Motor neuron (in vitro differentiated cells): ENCODE measurements around the gene PIK3R3. TPM values are rescaled to one million over a fixed set of nuclear protein-coding genes. Genes with fewer than 3 reads are reported as not detected.

ENCODE experiments used
- ATAC-seq, 8 experiments: fragments of 200-7000 bp; cut with Tn5 transposase; replicated peaks in 6 of 8; 2 replicates each; pipeline ENCODE4 v1.8.0; 2021; ENCODE audit warnings: mild to moderate bottlenecking in 8 of 8, moderate library complexity in 8 of 8
- H3K27ac ChIP-seq, 2 donors: fragments of 250-450 bp; sonication (Bioruptor Pico); 2 replicates each; pipeline ENCODE4 v1.9.0; 2021; ENCODE audit warnings: antibody characterized with exemption in 2 of 2, mild to moderate bottlenecking in 2 of 2, moderate library complexity in 1 of 2
- H3K4me1 ChIP-seq, 2 donors: fragments of 250-450 bp; sonication (Bioruptor Pico); replicated peaks in 1 of 2; 2 replicates each; pipeline ENCODE4 v1.6.1; 2021; ENCODE audit warnings: antibody characterized with exemption in 2 of 2, mild to moderate bottlenecking in 2 of 2, moderate library complexity in 1 of 2
- H3K4me3 ChIP-seq, 5 donors: fragments of 250-450 bp; sonication (Bioruptor Pico); 2 replicates each; pipeline ENCODE4 v1.9.0; 2021; ENCODE audit warnings: antibody characterized with exemption in 5 of 5, mild to moderate bottlenecking in 5 of 5, moderate library complexity in 4 of 5
- whole genome bisulfite sequencing, 10 experiments: fragments of 450-650 bp; shearing (Covaris generic); methylation state at CpG; one replicate each; pipeline ENCODE4 v1.0.0; 2022; 5-methylcytosine and 5-hydroxymethylcytosine counted together
- in situ Hi-C, 9 experiments: fragments of 400-800 bp; cut with MboI; loops; one replicate each; pipeline ENCODE4 v1.15.0; 2021; ENCODE audit warnings: low sequenced_read_pairs in 9 of 9, low pct_unique_long_range_greater_than_20kb in 2 of 9; ENCODE audit not compliant: unreplicated experiment in 9 of 9
- total RNA-seq, 8 experiments: library from RNA; unstranded; fragments of 300-600 nt; gene quantifications; 2 replicates each; pipeline versions ENCODE4 v1.2.3 to v1.2.4, GENCODE V29; 2022

Gene PIK3R3
- 100 to 1,000 TPM in 1 of 8 experiments, 10 to 100 TPM in 7; 11.6 to 137 (median 39.1) TPM for total RNA-seq

GRCh38 chr1:46132529-46133180 is at the start of gene PIK3R3:
TSS of gene PIK3R3 (minus strand) at chr1:46132629. CDS start at chr1:46131952, 677 bp downstream.
- ATAC-seq = peak; percentile 91 to 95 (median 94)
- peak within 1 kb of the TSS; percentile 51 to 76 (median 60) for H3K4me3 ChIP-seq
- in situ Hi-C loops = no loop called here
- peak within 1 kb of the TSS; percentile 100 for H3K27ac ChIP-seq
- 0 to 3% (median 0%) methylated on average over 1 to 22 of the region's 55 CpGs; no CpG with 5 or more reads in 2 of the 10 experiments for WGBS, 10 experiments
- H3K4me1 ChIP-seq = peaks cover 8 to 16% of the 10 kb centered on the region in 2 donors

- H3K4me3 ChIP-seq = no peak overlapping the region
- H3K27ac ChIP-seq = no peak overlapping the region
- in situ Hi-C loops = loop anchor here in 5 of 9 experiments (5.0 to 25.0 kb wide), 2 partner anchors 144 kb away; no protein-coding TSS in a partner anchor
- ATAC-seq = peak in 3 of 8 experiments; percentile 15 to 56 (median 36)
- WGBS, 10 experiments = 21 to 91% (median 67%) methylated on average over 1 to 9 of the region's 10 CpGs
- H3K4me1 ChIP-seq = peaks cover 7 to 11% of the 10 kb centered on the region in 2 donors
Measured at GRCh38 chr1:46181343-46182260, 49.2 kb upstream of the PIK3R3 start.

- in situ Hi-C loops = loop anchor here in 5 of 9 experiments (5.0 to 25.0 kb wide), 2 partner anchors 143 kb away; no protein-coding TSS in a partner anchor
- 53 to 89% (median 67%) methylated on average over 3 to 10 of the region's 12 CpGs; no CpG with 5 or more reads in 3 of the 10 experiments for WGBS, 10 experiments
- peak; percentile 20 to 70 (median 54) for ATAC-seq
- Histone ChIP-seq H3K4me3 (no peak overlapping the region), H3K4me1 (peaks cover 10 to 11% of the 10 kb centered on the region in 2 donors), H3K27ac (no peak overlapping the region)
Measured at GRCh38 chr1:46180082-46180616, 47.7 kb upstream of the PIK3R3 start.

- in situ Hi-C loops = loop anchor here (5.0 to 25.0 kb wide), 4 partner anchors 142 to 147 kb away; no protein-coding TSS in a partner anchor
- peak overlapping the region in 1 of 5 donors; percentile 2 for H3K4me3 ChIP-seq
- peak; percentile 57 to 90 (median 88) for ATAC-seq
- no peak overlapping the region for H3K27ac ChIP-seq
- H3K4me1 ChIP-seq = peaks cover 17 to 18% of the 10 kb centered on the region in 2 donors
- WGBS, 10 experiments = 2 to 25% (median 15%) methylated on average over 2 to 10 of the region's 10 CpGs
Measured at GRCh38 chr1:46179138-46180081, 47.0 kb upstream of the PIK3R3 start.

GRCh38 chr1:46176211-46176865 is 43.9 kb upstream of the PIK3R3 start, which contains the start of gene P3R3URF:
TSS of gene P3R3URF (minus strand) at chr1:46176488. CDS start at chr1:46176471, 17 bp downstream.
- in situ Hi-C loops = loop anchor here in 8 of 9 experiments (5.0 to 25.0 kb wide), 4 partner anchors 139 to 144 kb away; no protein-coding TSS in a partner anchor
- no peak within 1 kb of the TSS for H3K27ac ChIP-seq

GRCh38 chr1:46175243-46175642 is 42.8 kb upstream of the PIK3R3 start:
- H3K4me3 ChIP-seq = no peak overlapping the region
- H3K27ac ChIP-seq = peak overlapping the region; percentile 35 to 61
- in situ Hi-C loops = loop anchor here in 8 of 9 experiments (5.0 to 25.0 kb wide), 4 partner anchors 138 to 143 kb away; no protein-coding TSS in a partner anchor
- ATAC-seq = peak in 2 of 8 experiments; percentile 8 to 14
- WGBS, 10 experiments = 56 to 94% (median 74%) methylated on average over 2 to 3 of the region's 3 CpGs; no CpG with 5 or more reads in 4 of the 10 experiments
- H3K4me1 ChIP-seq = peaks cover 32 to 33% of the 10 kb centered on the region in 2 donors

More at GRCh38 chr1:46176211-46176865, 43.9 kb upstream of the PIK3R3 start, which contains the start of gene P3R3URF:
- no peak for ATAC-seq
- Histone ChIP-seq H3K4me1 (peaks cover 35 to 36% of the 10 kb centered on the region in 2 donors), H3K4me3 (no peak within 1 kb of the TSS)
- WGBS, 10 experiments = 20 to 85% (median 65%) methylated on average over 1 to 12 of the region's 13 CpGs; no CpG with 5 or more reads in 1 of the 10 experiments

GRCh38 chr1:46174448-46175231 is 42.2 kb upstream of the PIK3R3 start, which contains the start of gene TSPAN1:
TSS of gene TSPAN1 (plus strand) at chr1:46175087. CDS start at chr1:46181108, 6,021 bp downstream.
- Histone ChIP-seq H3K27ac (peak within 1 kb of the TSS; percentile 35 to 61), H3K4me1 (peaks cover 27 to 30% of the 10 kb centered on the region in 2 donors), H3K4me3 (no peak within 1 kb of the TSS)
- ATAC-seq = peak in 7 of 8 experiments; percentile 5 to 65 (median 44)
- 0 to 83% (median 67%) methylated on average over 1 to 11 of the region's 11 CpGs; no CpG with 5 or more reads in 2 of the 10 experiments for WGBS, 10 experiments
- in situ Hi-C loops = loop anchor here in 8 of 9 experiments (5.0 to 25.0 kb wide), 4 partner anchors 137 to 142 kb away; no protein-coding TSS in a partner anchor

GRCh38 chr1:46173361-46173856 is 41.0 kb upstream of the PIK3R3 start:
- H3K27ac ChIP-seq = peak overlapping the region; percentile 35 to 61
- peak in 6 of 8 experiments; percentile 13 to 92 (median 86) for ATAC-seq

GRCh38 chr1:46172321-46172720 is 39.9 kb upstream of the PIK3R3 start:
- Histone ChIP-seq H3K4me1 (peaks cover 25 to 28% of the 10 kb centered on the region in 2 donors), H3K27ac (no peak overlapping the region), H3K4me3 (no peak overlapping the region)
- WGBS, 10 experiments = 80 to 100% (median 88%) methylated on average over 1 to 4 of the region's 4 CpGs; no CpG with 5 or more reads in 4 of the 10 experiments
- ATAC-seq = no peak
- in situ Hi-C loops = loop anchor here in 2 of 9 experiments (10.0 kb wide), 1 partner anchor 138 kb away; no protein-coding TSS in a partner anchor

More at GRCh38 chr1:46173361-46173856, 41.0 kb upstream of the PIK3R3 start:
- WGBS, 10 experiments = 37 to 83% (median 76%) methylated on average over 2 to 4 of the region's 4 CpGs; no CpG with 5 or more reads in 7 of the 10 experiments
- H3K4me3 ChIP-seq = no peak overlapping the region
- in situ Hi-C loops = loop anchor here in 2 of 9 experiments (10.0 kb wide), 1 partner anchor 139 kb away; no protein-coding TSS in a partner anchor
- H3K4me1 ChIP-seq = peaks cover 25 to 28% of the 10 kb centered on the region in 2 donors

GRCh38 chr1:46171871-46172270 is 39.4 kb upstream of the PIK3R3 start:
- Histone ChIP-seq H3K27ac (no peak overlapping the region), H3K4me1 (peaks cover 28 to 29% of the 10 kb centered on the region in 2 donors), H3K4me3 (no peak overlapping the region)
- in situ Hi-C loops = loop anchor here in 2 of 9 experiments (10.0 kb wide), 1 partner anchor 137 kb away; no protein-coding TSS in a partner anchor
- 0 to 89% (median 60%) methylated on average over 1 to 3 of the region's 6 CpGs; no CpG with 5 or more reads in 4 of the 10 experiments for WGBS, 10 experiments
- ATAC-seq = no peak
